Neural cell (in vitro differentiated cells): ENCODE measurements around the gene TSC22D3. TPM values are rescaled to one million over a fixed set of nuclear protein-coding genes. Genes with fewer than 3 reads are reported as not detected.

Experiments
- H2AFZ ChIP-seq: fragments of 200-600, 300-800 bp; sonication (generic), shearing (Covaris generic); 2 replicates; pipeline ENCODE4 v1.6.0; 2014; ENCODE audit warnings: low read depth, mild to moderate bottlenecking, antibody characterized with exemption, low read length, moderate library complexity
- H3F3A ChIP-seq: fragments of 200-600 bp; shearing (Covaris generic); 2 replicates; pipeline ENCODE4 v1.6.1; 2016; ENCODE audit warnings: mild to moderate bottlenecking, moderate library complexity, mixed read lengths, antibody characterized with exemption, low read length; ENCODE audit not compliant: insufficient read depth, poor library complexity, severe bottlenecking
- H3K27ac ChIP-seq: fragments of 200-600, 300-800 bp; sonication (generic), shearing (Covaris generic); 2 replicates; pipeline ENCODE4 v1.5.1; 2014; ENCODE audit warnings: mild to moderate bottlenecking, low read length, moderate library complexity
- H3K27me3 ChIP-seq: fragments of 300-800, 200-600 bp; sonication (generic), shearing (Covaris generic); 2 replicates; pipeline ENCODE4 v1.6.0; 2014; ENCODE audit warnings: mild to moderate bottlenecking, low read depth, low read length, moderate library complexity; ENCODE audit not compliant: insufficient read depth
- H3K36me3 ChIP-seq: fragments of 300-800, 200-600 bp; sonication (generic), shearing (Covaris generic); 2 replicates; pipeline ENCODE4 v1.5.1; 2014; ENCODE audit warnings: mild to moderate bottlenecking, antibody characterized with exemption, low read length, moderate library complexity; ENCODE audit not compliant: insufficient read depth
- H3K4me2 ChIP-seq: fragments of 300-800, 200-600 bp; sonication (generic), shearing (Covaris generic); 2 replicates; pipeline ENCODE4 v1.6.0; 2014; ENCODE audit warnings: mild to moderate bottlenecking, low read length
- H3K4me3 ChIP-seq: fragments of 300-800, 200-600 bp; sonication (generic), shearing (Covaris generic); 2 replicates; pipeline ENCODE4 v1.5.1; 2014; ENCODE audit warnings: mild to moderate bottlenecking, low read length, moderate library complexity
- H3K79me2 ChIP-seq: fragments of 200-600 bp; shearing (Covaris generic); replicated peaks from 2 replicates; pipeline ENCODE4 v1.6.0; 2014; ENCODE audit warnings: mild to moderate bottlenecking, low read length, moderate library complexity; ENCODE audit not compliant: insufficient read depth
- H3K9ac ChIP-seq: fragments of 300-800, 200-600 bp; sonication (generic), shearing (Covaris generic); 2 replicates; pipeline ENCODE4 v1.6.1; 2016; ENCODE audit warnings: mild to moderate bottlenecking, low read length, mixed read lengths
- H3K9me2 ChIP-seq: fragments of 200-600 bp; shearing (Covaris generic); 2 replicates; pipeline ENCODE4 v1.6.1; 2016; ENCODE audit warnings: mild to moderate bottlenecking, low read length, mixed read lengths; ENCODE audit not compliant: insufficient read depth
- H3K9me3 ChIP-seq: fragments of 200-600, 300-800 bp; sonication (generic), shearing (Covaris generic); 2 replicates; pipeline ENCODE4 v1.6.1; 2016; ENCODE audit warnings: mild to moderate bottlenecking, mixed run types, low read length, moderate library complexity, mixed read lengths
- H4K20me1 ChIP-seq: fragments of 200-600 bp; shearing (Covaris generic); 2 replicates; pipeline ENCODE4 v1.6.1; 2016; ENCODE audit warnings: mild to moderate bottlenecking, mixed run types; ENCODE audit not compliant: insufficient read depth
- CTCF ChIP-seq: fragments of 450-650 bp; IDR thresholded peaks from 2 replicates; pipeline ENCODE4 v1.5.1; 2014; ENCODE audit warnings: antibody characterized with exemption, mild to moderate bottlenecking, moderate library complexity; ENCODE audit not compliant: poor library complexity, severe bottlenecking
- EP300 ChIP-seq: fragments of 450-650 bp; conservative IDR thresholded peaks from 2 replicates; pipeline ENCODE4 v1.6.1; 2014; ENCODE audit warnings: antibody characterized with exemption, mild to moderate bottlenecking, moderate library complexity; ENCODE audit not compliant: poor library complexity, severe bottlenecking
- EZH2 ChIP-seq: fragments of 200-600, 300-800 bp; shearing (Covaris generic), sonication (generic); IDR thresholded peaks from 2 replicates; pipeline ENCODE4 v1.6.1; 2014; ENCODE audit warnings: antibody characterized with exemption, low read length, borderline replicate concordance, mild to moderate bottlenecking; ENCODE audit not compliant: insufficient read depth, poor library complexity, severe bottlenecking
- MXI1 ChIP-seq: fragments of 450-650 bp; conservative IDR thresholded peaks from 2 replicates; pipeline ENCODE4 v1.6.1; 2014; ENCODE audit warnings: antibody characterized with exemption, mild to moderate bottlenecking; ENCODE audit not compliant: poor library complexity, severe bottlenecking
- POLR2AphosphoS5 ChIP-seq: IDR thresholded peaks from 2 replicates; pipeline ENCODE4 v1.6.1; 2012
- RAD21 ChIP-seq: fragments of 450-650 bp; conservative IDR thresholded peaks from 2 replicates; pipeline ENCODE4 v1.6.1; 2014; ENCODE audit warnings: antibody characterized with exemption, mild to moderate bottlenecking, moderate library complexity
- REST ChIP-seq: IDR thresholded peaks from 2 replicates; pipeline ENCODE4 v1.6.1; 2012; ENCODE audit warnings: borderline replicate concordance
- SMC3 ChIP-seq: fragments of 450-650 bp; conservative IDR thresholded peaks from 2 replicates; pipeline ENCODE4 v1.6.1; 2014; ENCODE audit warnings: antibody characterized with exemption, mild to moderate bottlenecking, moderate library complexity; ENCODE audit not compliant: poor library complexity
- TAF1 ChIP-seq: IDR thresholded peaks from 2 replicates; pipeline ENCODE4 v1.6.1; 2012; ENCODE audit warnings: low read depth
- polyA plus RNA-seq: library from polyadenylated mRNA; depleted of rRNA; stranded (reverse); fragments of >200 nt; gene quantifications from 2 replicates; pipeline ENCODE4 v1.2.3, GENCODE V29; 2014

Gene TSC22D3
- polyA plus RNA-seq, 1 donor from 2014 or later = 96.8 TPM

GRCh38 chrX:107769581-107770317, 5.8 kb downstream of the TSC22D3 start:
- H3F3A ChIP-seq = no peaks in the 10 kb centered on the region

GRCh38 chrX:107768051-107768450, 7.5 kb downstream of the TSC22D3 start:
- Histone ChIP-seq H3F3A (no peaks in the 10 kb centered on the region), H3K36me3 (no peaks in the 10 kb centered on the region), H3K27ac (no peak overlapping the region), H3K9me3 (no peaks in the 10 kb centered on the region), H3K9me2 (no peaks in the 10 kb centered on the region), H3K4me2 (no peak overlapping the region), H4K20me1 (no peaks in the 10 kb centered on the region), H2AFZ (no peak overlapping the region), H3K4me3 (no peak overlapping the region), H3K9ac (no peak overlapping the region), H3K27me3 (no peaks in the 10 kb centered on the region), H3K79me2 (no peaks in the 10 kb centered on the region)
- TF ChIP-seq MXI1 = no peak

More at GRCh38 chrX:107769581-107770317, 5.8 kb downstream of the TSC22D3 start:
- Histone ChIP-seq H3K36me3 (no peaks in the 10 kb centered on the region), H3K9me3 (no peaks in the 10 kb centered on the region), H3K27ac (no peak overlapping the region), H4K20me1 (no peaks in the 10 kb centered on the region), H3K9ac (no peak overlapping the region), H3K27me3 (peaks cover 10% of the 10 kb centered on the region), H3K79me2 (no peaks in the 10 kb centered on the region), H3K4me3 (no peak overlapping the region), H2AFZ (no peak overlapping the region), H3K9me2 (no peaks in the 10 kb centered on the region), H3K4me2 (no peak overlapping the region)
- no peak for TF ChIP-seq CTCF
- no peak for TF ChIP-seq EZH2
- TF ChIP-seq SMC3 = no peak
- TF ChIP-seq TAF1 = no peak
- TF ChIP-seq POLR2AphosphoS5 = no peak
- no peak for TF ChIP-seq REST
- no peak for TF ChIP-seq RAD21
- no peak for TF ChIP-seq EP300
- no peak for TF ChIP-seq MXI1
